Rectal smooth muscle tissue (tissue), 1 donor: ENCODE results near the gene HPX.

Source experiments
- H3K27ac ChIP-seq: one replicate; pipeline ENCODE4 v1.7.0; 2013; ENCODE audit warnings: low read depth, low read length, inconsistent platforms
- H3K27me3 ChIP-seq: one replicate; pipeline ENCODE4 v1.7.0; 2013; ENCODE audit warnings: low read length; ENCODE audit not compliant: control insufficient read depth, insufficient read depth
- H3K36me3 ChIP-seq: one replicate; pipeline ENCODE4 v1.7.0; 2013; ENCODE audit warnings: low read length; ENCODE audit not compliant: control insufficient read depth, insufficient read depth
- H3K4me1 ChIP-seq: one replicate; pipeline ENCODE4 v1.7.0; 2013; ENCODE audit warnings: low read length; ENCODE audit not compliant: control insufficient read depth, insufficient read depth
- H3K4me3 ChIP-seq: one replicate; pipeline ENCODE4 v1.7.0; 2013; ENCODE audit warnings: low read length
- H3K9ac ChIP-seq: one replicate; pipeline ENCODE4 v1.7.0; 2013; ENCODE audit warnings: low read length

Gene HPX

GRCh38 chr11:6440906-6441358 is at the start of gene HPX:
Gene HPX (minus strand): TSS chr11:6440987. CDS start chr11:6440963, 24 bp downstream.
- Histone ChIP-seq H3K4me1 (no peaks in the 10 kb centered on the region), H3K9ac (no peak within 1 kb of the TSS), H3K27ac (no peak within 1 kb of the TSS)

GRCh38 chr11:6489306-6489705 is 48.5 kb upstream of the HPX start:
- peaks cover 12% of the 10 kb centered on the region for H3K36me3 ChIP-seq
- no peak overlapping the region for H3K27ac ChIP-seq
- H3K4me1 ChIP-seq = no peaks in the 10 kb centered on the region
- no peaks in the 10 kb centered on the region for H3K27me3 ChIP-seq
- no peak overlapping the region for H3K4me3 ChIP-seq
- H3K9ac ChIP-seq = no peak overlapping the region

More at GRCh38 chr11:6440906-6441358, at the start of gene HPX:
- Histone ChIP-seq H3K4me3 (no peak within 1 kb of the TSS), H3K36me3 (no peaks in the 10 kb centered on the region), H3K27me3 (no peaks in the 10 kb centered on the region)

- Histone ChIP-seq H3K36me3 (peaks cover 12% of the 10 kb centered on the region), H3K27me3 (no peaks in the 10 kb centered on the region), H3K4me3 (no peak overlapping the region), H3K27ac (no peak overlapping the region), H3K9ac (no peak overlapping the region), H3K4me1 (no peaks in the 10 kb centered on the region)
Measured at GRCh38 chr11:6488821-6489220, 48.0 kb upstream of the HPX start.

GRCh38 chr11:6488342-6488741 is 47.6 kb upstream of the HPX start:
- Histone ChIP-seq H3K4me3 (no peak overlapping the region), H3K4me1 (no peaks in the 10 kb centered on the region), H3K9ac (no peak overlapping the region), H3K36me3 (peaks cover 12% of the 10 kb centered on the region), H3K27ac (no peak overlapping the region), H3K27me3 (no peaks in the 10 kb centered on the region)

- no peak overlapping the region for H3K4me3 ChIP-seq
- H3K36me3 ChIP-seq = peaks cover 15% of the 10 kb centered on the region
- H3K4me1 ChIP-seq = peaks cover 7% of the 10 kb centered on the region
- no peaks in the 10 kb centered on the region for H3K27me3 ChIP-seq
- no peak overlapping the region for H3K27ac ChIP-seq
- no peak overlapping the region for H3K9ac ChIP-seq
Measured at GRCh38 chr11:6486938-6487337, 46.2 kb upstream of the HPX start.

GRCh38 chr11:6486256-6486655 is 45.5 kb upstream of the HPX start:
- H3K27ac ChIP-seq = no peak overlapping the region
- no peak overlapping the region for H3K9ac ChIP-seq
- peaks cover 15% of the 10 kb centered on the region for H3K36me3 ChIP-seq
- no peaks in the 10 kb centered on the region for H3K27me3 ChIP-seq
- peaks cover 10% of the 10 kb centered on the region for H3K4me1 ChIP-seq
- H3K4me3 ChIP-seq = no peak overlapping the region

GRCh38 chr11:6485661-6486060 is 44.9 kb upstream of the HPX start:
- no peak overlapping the region for H3K9ac ChIP-seq
- no peaks in the 10 kb centered on the region for H3K27me3 ChIP-seq
- H3K27ac ChIP-seq = no peak overlapping the region
- H3K4me1 ChIP-seq = peaks cover 12% of the 10 kb centered on the region
- H3K36me3 ChIP-seq = peaks cover 15% of the 10 kb centered on the region
- H3K4me3 ChIP-seq = no peak overlapping the region

- Histone ChIP-seq H3K27me3 (no peaks in the 10 kb centered on the region), H3K4me1 (peaks cover 18% of the 10 kb centered on the region), H3K9ac (no peak overlapping the region), H3K36me3 (peaks cover 22% of the 10 kb centered on the region), H3K27ac (no peak overlapping the region), H3K4me3 (no peak overlapping the region)
Measured at GRCh38 chr11:6483015-6483414, 42.2 kb upstream of the HPX start.

- H3K27me3 ChIP-seq = no peaks in the 10 kb centered on the region
- H3K36me3 ChIP-seq = peaks cover 27% of the 10 kb centered on the region
- H3K4me1 ChIP-seq = peaks cover 18% of the 10 kb centered on the region
- no peak overlapping the region for H3K27ac ChIP-seq
- peak overlapping the region; percentile 89 for H3K4me3 ChIP-seq
- no peak overlapping the region for H3K9ac ChIP-seq
Measured at GRCh38 chr11:6482441-6482840, 41.7 kb upstream of the HPX start.

GRCh38 chr11:6481924-6482275 is 41.1 kb upstream of the HPX start:
- peak overlapping the region; percentile 78 for H3K9ac ChIP-seq
- peaks cover 31% of the 10 kb centered on the region for H3K36me3 ChIP-seq
- H3K4me1 ChIP-seq = peaks cover 18% of the 10 kb centered on the region
- no peaks in the 10 kb centered on the region for H3K27me3 ChIP-seq
- peak overlapping the region; percentile 87 for H3K27ac ChIP-seq
- H3K4me3 ChIP-seq = peak overlapping the region; percentile 89

- no peaks in the 10 kb centered on the region for H3K27me3 ChIP-seq
- peak within 1 kb of the TSS; percentile 89 for H3K27ac ChIP-seq
- H3K9ac ChIP-seq = peak within 1 kb of the TSS; percentile 85
- peak within 1 kb of the TSS; percentile 89 for H3K4me3 ChIP-seq
- H3K4me1 ChIP-seq = peaks cover 18% of the 10 kb centered on the region
- peaks cover 30% of the 10 kb centered on the region for H3K36me3 ChIP-seq
Measured at GRCh38 chr11:6481012-6481923, 40.5 kb upstream of the HPX start, which contains the start of the genes ARFIP2 and TIMM10B. Gene ARFIP2 (minus strand): TSS chr11:6481331. CDS start chr11:6480421, 910 bp downstream. Gene TIMM10B (plus strand): TSS chr11:6481501. CDS start chr11:6481517, 16 bp downstream.

- peak overlapping the region; percentile 85 for H3K9ac ChIP-seq
- peaks cover 27% of the 10 kb centered on the region for H3K36me3 ChIP-seq
- H3K4me3 ChIP-seq = peak overlapping the region; percentile 89
- peaks cover 18% of the 10 kb centered on the region for H3K4me1 ChIP-seq
- peak overlapping the region; percentile 89 for H3K27ac ChIP-seq
- no peaks in the 10 kb centered on the region for H3K27me3 ChIP-seq
Measured at GRCh38 chr11:6480299-6480914, 39.6 kb upstream of the HPX start.
